Chondrocyte (in vitro differentiated cells): ENCODE results near the gene FSD2. TPM values are rescaled to one million over a fixed set of nuclear protein-coding genes. Genes with fewer than 3 reads are reported as not detected.

Experiments used
- DNase-seq: peaks from one replicate; pipeline ENCODE4 v3.0.0; 2021; ENCODE audit warnings: mixed read lengths, low spot score
- H3K27ac Mint-ChIP-seq: one replicate; pipeline ENCODE4 v1.8.0; 2021; ENCODE audit warnings: mild to moderate bottlenecking, moderate library complexity, mixed read lengths; ENCODE audit not compliant: unreplicated experiment
- H3K27me3 Mint-ChIP-seq: 2 replicates; pipeline ENCODE4 v1.8.0; 2021; ENCODE audit warnings: low read depth, mixed read lengths
- H3K36me3 Mint-ChIP-seq: 2 replicates; pipeline ENCODE4 v1.8.0; 2021; ENCODE audit warnings: low read depth, mixed read lengths
- H3K4me1 Mint-ChIP-seq: 2 replicates; pipeline ENCODE4 v1.8.0; 2021; ENCODE audit warnings: low read depth, mild to moderate bottlenecking, mixed read lengths
- H3K4me3 Mint-ChIP-seq: one replicate; pipeline ENCODE4 v1.8.0; 2021; ENCODE audit warnings: mild to moderate bottlenecking, moderate library complexity, mixed read lengths; ENCODE audit not compliant: unreplicated experiment
- H3K9me3 Mint-ChIP-seq: 2 replicates; pipeline ENCODE4 v1.8.0; 2021; ENCODE audit warnings: low read depth, mixed read lengths
- CTCF ChIP-seq: fragments of 200-600 bp; sonication (generic); IDR thresholded peaks from 2 replicates; pipeline ENCODE4 v1.5.0; 2021; ENCODE audit warnings: antibody characterized with exemption, mild to moderate bottlenecking, moderate library complexity
- total RNA-seq: library from RNA; stranded (reverse); gene quantifications from 3 replicates; pipeline ENCODE4 v1.2.1, GENCODE V29; 2021

FSD2 gene
- total RNA-seq, 1 donor from 2014 or later, result not detected

DNA sequence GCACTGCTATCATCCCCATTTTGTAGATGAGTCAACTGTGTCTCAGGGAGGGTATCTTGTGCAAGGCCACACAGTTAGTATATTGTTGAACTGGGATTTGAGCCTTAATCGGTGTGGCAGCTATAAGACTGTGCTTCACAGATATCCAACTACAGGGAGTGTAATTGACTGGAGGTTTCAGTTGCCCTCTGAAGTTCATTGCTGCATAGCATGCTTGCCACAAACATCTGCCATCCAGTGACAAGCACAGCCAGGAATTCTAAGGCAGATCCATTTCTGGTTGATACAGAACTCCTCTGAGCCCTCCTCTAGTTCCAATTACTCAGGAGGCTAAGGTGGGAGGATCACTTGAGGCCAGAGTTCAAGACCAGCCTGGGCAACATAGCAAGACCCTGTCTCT, 16.4 kb downstream of the FSD2 start:
- no peak overlapping the region for H3K4me3 Mint-ChIP-seq
- H3K27ac Mint-ChIP-seq, result no peak overlapping the region
- H3K4me1 Mint-ChIP-seq, result no peaks in the 10 kb centered on the region
- peaks cover 29% of the 10 kb centered on the region for H3K9me3 Mint-ChIP-seq
- no peak for TF ChIP-seq CTCF
- no peak for DNase-seq
- H3K27me3 Mint-ChIP-seq, result no peaks in the 10 kb centered on the region
- H3K36me3 Mint-ChIP-seq, result peaks cover 17% of the 10 kb centered on the region

- no peak for DNase-seq
- TF ChIP-seq CTCF, result no peak
- H3K4me3 Mint-ChIP-seq, result no peak overlapping the region
- H3K27me3 Mint-ChIP-seq, result no peaks in the 10 kb centered on the region
- H3K36me3 Mint-ChIP-seq, result peaks cover 9% of the 10 kb centered on the region
- no peak overlapping the region for H3K27ac Mint-ChIP-seq
- H3K4me1 Mint-ChIP-seq, result no peaks in the 10 kb centered on the region
- peaks cover 19% of the 10 kb centered on the region for H3K9me3 Mint-ChIP-seq
These were observed 17.4 kb downstream of the FSD2 start for GRCh38 chr15:82788496-82788895.

DNA sequence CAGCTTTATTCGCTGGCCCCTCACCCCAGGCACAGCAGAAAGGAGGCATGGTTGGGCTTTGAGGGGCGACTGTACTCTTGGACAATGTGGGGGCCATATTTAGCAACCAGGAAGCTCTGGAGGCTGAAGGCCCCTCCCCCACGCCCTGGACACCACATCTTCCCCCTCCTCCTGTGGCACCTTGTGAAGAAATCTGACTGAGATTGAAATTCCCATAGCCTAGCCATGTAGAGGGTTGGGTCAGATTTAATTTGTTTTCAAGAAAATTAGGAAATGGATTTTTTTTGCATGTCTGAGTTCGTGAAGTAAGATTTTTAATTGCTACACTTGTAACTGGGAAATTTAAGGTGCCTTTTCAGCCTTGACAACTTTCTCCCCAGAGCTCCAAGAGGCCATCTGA, 24.5 kb downstream of the FSD2 start:
- no peak overlapping the region for H3K4me3 Mint-ChIP-seq
- no peak overlapping the region for H3K27ac Mint-ChIP-seq

GRCh38 chr15:82778755-82779154, 27.1 kb downstream of the FSD2 start:
- Mint-ChIP-seq H3K36me3 (peaks cover 4% of the 10 kb centered on the region), H3K4me1 (no peaks in the 10 kb centered on the region), H3K27me3 (no peaks in the 10 kb centered on the region), H3K27ac (no peak overlapping the region), H3K4me3 (no peak overlapping the region), H3K9me3 (peaks cover 10% of the 10 kb centered on the region)
- no peak for DNase-seq
- no peak for TF ChIP-seq CTCF

More for the DNA sequence above, 24.5 kb downstream of the FSD2 start:
- TF ChIP-seq CTCF, result no peak
- no peak for DNase-seq
- H3K27me3 Mint-ChIP-seq, result no peaks in the 10 kb centered on the region
- peaks cover 7% of the 10 kb centered on the region for H3K36me3 Mint-ChIP-seq
- no peaks in the 10 kb centered on the region for H3K4me1 Mint-ChIP-seq
- H3K9me3 Mint-ChIP-seq, result peaks cover 14% of the 10 kb centered on the region

DNA sequence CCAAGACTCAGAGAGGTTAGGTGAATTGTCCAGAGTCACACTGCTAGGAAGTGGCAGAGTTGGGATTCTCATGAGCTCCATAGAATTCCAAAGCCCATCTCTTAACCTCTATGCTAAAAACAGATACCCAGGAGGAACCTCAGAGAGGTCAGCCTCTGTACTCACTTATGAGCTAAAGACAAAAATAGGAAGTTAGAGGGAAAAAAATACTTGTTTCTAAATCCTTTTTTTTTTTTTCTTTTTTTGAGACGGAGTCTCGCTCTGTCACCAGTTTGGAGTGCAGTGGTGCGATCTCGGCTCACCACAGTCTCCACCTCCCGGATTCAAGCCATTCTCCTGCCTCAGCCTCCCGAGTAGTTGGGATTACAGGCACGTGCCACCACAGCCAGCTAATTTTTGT, 31.4 kb downstream of the FSD2 start:
- Mint-ChIP-seq H3K36me3 (peaks cover 2% of the 10 kb centered on the region), H3K27ac (no peak overlapping the region), H3K4me1 (no peaks in the 10 kb centered on the region), H3K27me3 (no peaks in the 10 kb centered on the region), H3K9me3 (peaks cover 10% of the 10 kb centered on the region), H3K4me3 (no peak overlapping the region)
- no peak for DNase-seq
- no peak for TF ChIP-seq CTCF
